MCF 10A (cell line): ENCODE data around the gene PPCDC. TPM values are rescaled to one million over a fixed set of nuclear protein-coding genes. Genes with fewer than 3 reads are reported as not detected.
A peak's percentile ranks its signal among the peaks of the same experiment; 100 is the strongest.

ENCODE experiments used
- BruUV-seq: library from RNA; stranded (reverse); fragments of 400-500 nt; replicated peaks from 2 replicates; lab custom pipeline; 2021; lab: Mats Ljungman, UMichigan
- CTCF ChIA-PET: fragments of 300-600 bp; sonication (Branson Sonifier 250); formaldehyde crosslinking; extraction: SDS; loops from one replicate; lab custom pipeline; 2021; ENCODE audit warnings: antibody characterized with exemption, inconsistent platforms; lab: Yijun Ruan, JAX
- POLR2A ChIA-PET: fragments of 300-600, 350-650 bp; sonication (Branson Sonifier 250); formaldehyde crosslinking; extraction: SDS; loops from one replicate; lab custom pipeline; 2020; ENCODE audit warnings: antibody characterized with exemption, inconsistent platforms; lab: Yijun Ruan, JAX
- DNase-seq: peaks from one replicate; pipeline ENCODE4 v3.0.0-alpha.2; 2018; ENCODE audit not compliant: unreplicated experiment
- H3K27ac Mint-ChIP-seq: one replicate; pipeline ENCODE4 v1.8.0; 2022; ENCODE audit warnings: mild to moderate bottlenecking, low read depth, mixed read lengths; ENCODE audit not compliant: unreplicated experiment
- H3K27me3 Mint-ChIP-seq: one replicate; pipeline ENCODE4 v1.8.0; 2022; ENCODE audit warnings: mixed read lengths; ENCODE audit not compliant: insufficient read depth, unreplicated experiment
- H3K36me3 Mint-ChIP-seq: one replicate; pipeline ENCODE4 v1.8.0; 2022; ENCODE audit warnings: mild to moderate bottlenecking, moderate library complexity, mixed read lengths; ENCODE audit not compliant: insufficient read depth, unreplicated experiment
- H3K4me1 Mint-ChIP-seq: one replicate; pipeline ENCODE4 v1.8.0; 2022; ENCODE audit warnings: mixed read lengths; ENCODE audit not compliant: insufficient read depth, unreplicated experiment
- H3K4me3 Mint-ChIP-seq: one replicate; pipeline ENCODE4 v1.8.0; 2022; ENCODE audit warnings: mild to moderate bottlenecking, moderate library complexity, mixed read lengths; ENCODE audit not compliant: unreplicated experiment
- H3K9me3 Mint-ChIP-seq: one replicate; pipeline ENCODE4 v1.8.0; 2022; ENCODE audit warnings: mixed read lengths; ENCODE audit not compliant: unreplicated experiment
- intact Hi-C: fragments of 100-400 bp; cut with micrococcal nuclease; formaldehyde crosslinking; loops from 2 replicates; pipeline ENCODE4 v1.14.1; 2022
- total RNA-seq: library from RNA; stranded (reverse); gene quantifications from 2 replicates; pipeline ENCODE4 v1.2.3, GENCODE V29; 2022
- TF ChIP-seq, protein P1 (sequence below): fragments of 200-600 bp; IDR thresholded peaks from one replicate; pipeline ENCODE4 v1.8.0; 2022; ENCODE audit warnings: antibody characterized with exemption, mild to moderate bottlenecking; ENCODE audit not compliant: unreplicated experiment

PPCDC gene
- total RNA-seq, 1 experiment from 2014 or later = 25.1 TPM

DNA sequence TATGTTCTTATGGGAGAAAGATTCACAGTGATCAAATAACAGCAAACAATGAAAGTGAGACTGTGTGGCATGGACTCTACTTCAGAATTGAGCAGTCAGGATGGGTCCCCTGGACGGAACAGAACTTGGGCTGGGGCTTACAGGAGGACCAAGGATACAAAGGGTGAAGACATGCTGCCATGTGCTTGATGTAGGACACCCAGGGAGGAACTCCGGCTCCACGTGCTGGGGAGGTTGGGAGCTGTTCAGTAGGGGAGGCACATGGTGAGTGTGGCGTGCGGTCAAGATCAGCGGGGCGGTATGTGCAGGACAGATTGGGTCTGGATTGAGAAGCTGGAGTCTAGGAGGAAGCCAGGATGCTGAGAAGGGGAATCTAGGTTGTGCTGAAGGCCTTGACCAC lies 32.6 kb downstream of the PPCDC start:
- ChIA-PET POLR2A (no interaction called here), CTCF (interaction anchor here (0.6 kb wide), 1 partner anchor 193 kb away, joined by 3 read pairs; no protein-coding TSS in a partner anchor)
- intact Hi-C loops = no loop called here
- Mint-ChIP-seq H3K4me3 (no peak overlapping the region), H3K27ac (peak overlapping the region; percentile 28), H3K27me3 (no peaks in the 10 kb centered on the region), H3K9me3 (no peaks in the 10 kb centered on the region), H3K36me3 (no peaks in the 10 kb centered on the region), H3K4me1 (peaks cover 14% of the 10 kb centered on the region)
- TF ChIP-seq, protein P1, sequence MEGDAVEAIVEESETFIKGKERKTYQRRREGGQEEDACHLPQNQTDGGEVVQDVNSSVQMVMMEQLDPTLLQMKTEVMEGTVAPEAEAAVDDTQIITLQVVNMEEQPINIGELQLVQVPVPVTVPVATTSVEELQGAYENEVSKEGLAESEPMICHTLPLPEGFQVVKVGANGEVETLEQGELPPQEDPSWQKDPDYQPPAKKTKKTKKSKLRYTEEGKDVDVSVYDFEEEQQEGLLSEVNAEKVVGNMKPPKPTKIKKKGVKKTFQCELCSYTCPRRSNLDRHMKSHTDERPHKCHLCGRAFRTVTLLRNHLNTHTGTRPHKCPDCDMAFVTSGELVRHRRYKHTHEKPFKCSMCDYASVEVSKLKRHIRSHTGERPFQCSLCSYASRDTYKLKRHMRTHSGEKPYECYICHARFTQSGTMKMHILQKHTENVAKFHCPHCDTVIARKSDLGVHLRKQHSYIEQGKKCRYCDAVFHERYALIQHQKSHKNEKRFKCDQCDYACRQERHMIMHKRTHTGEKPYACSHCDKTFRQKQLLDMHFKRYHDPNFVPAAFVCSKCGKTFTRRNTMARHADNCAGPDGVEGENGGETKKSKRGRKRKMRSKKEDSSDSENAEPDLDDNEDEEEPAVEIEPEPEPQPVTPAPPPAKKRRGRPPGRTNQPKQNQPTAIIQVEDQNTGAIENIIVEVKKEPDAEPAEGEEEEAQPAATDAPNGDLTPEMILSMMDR = no peak
- no TSS peak for BruUV-seq
- no peak for DNase-seq

DNA sequence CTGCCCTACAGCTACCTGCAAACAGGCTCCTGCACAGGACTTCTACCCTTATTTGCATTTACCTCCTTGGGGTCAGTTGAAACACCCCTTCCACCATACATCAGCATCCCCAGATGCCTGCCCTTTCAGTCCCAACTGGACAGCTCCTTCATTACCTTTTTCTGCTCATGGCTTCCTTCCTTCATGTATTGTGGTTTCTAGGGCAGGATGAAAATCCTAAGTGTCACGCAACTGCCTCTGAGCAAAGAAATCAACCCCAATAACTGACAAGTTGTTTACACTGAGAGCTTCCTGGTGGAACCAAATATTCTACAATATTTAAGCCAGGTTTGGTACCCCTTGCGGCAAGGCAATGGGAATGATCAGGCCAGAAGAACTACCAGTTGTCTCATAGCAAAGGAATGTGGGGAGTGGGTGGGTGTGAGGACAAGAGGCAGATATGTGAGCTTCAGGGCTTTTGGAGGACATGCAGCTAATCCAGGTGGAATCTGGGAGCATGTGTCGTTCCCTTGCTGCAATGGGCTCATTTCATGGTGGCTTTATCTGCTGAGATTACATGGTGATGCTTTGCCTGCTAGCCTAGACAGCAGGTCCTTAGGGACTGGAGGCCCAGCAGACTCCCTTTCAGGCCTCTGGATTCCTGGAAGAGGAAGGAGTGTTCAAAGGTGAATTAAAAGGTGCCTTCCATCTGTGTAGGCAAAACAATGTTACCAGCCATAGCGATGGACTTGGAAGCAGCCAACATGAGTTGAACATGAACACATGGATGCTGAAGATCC lies 34.9 kb downstream of the PPCDC start:
- Mint-ChIP-seq H3K36me3 (no peaks in the 10 kb centered on the region), H3K27me3 (no peaks in the 10 kb centered on the region), H3K4me3 (no peak overlapping the region), H3K4me1 (peaks cover 14% of the 10 kb centered on the region), H3K9me3 (no peaks in the 10 kb centered on the region), H3K27ac (no peak overlapping the region)
- peak; percentile 43 for DNase-seq
- ChIA-PET CTCF (interaction anchor here (0.6 to 1.7 kb wide), 7 partner anchors 8 to 540 kb away, joined by 3 to 6 read pairs (median 4); no protein-coding TSS in a partner anchor), POLR2A (interaction anchor here (0.6 to 1.4 kb wide), 8 partner anchors 15 to 146 kb away, joined by 3 to 9 read pairs (median 3); partner anchors contain the start of gene C15orf39)
- intact Hi-C loops = no loop called here
- TF ChIP-seq, protein P1 = no peak
- no TSS peak for BruUV-seq

DNA sequence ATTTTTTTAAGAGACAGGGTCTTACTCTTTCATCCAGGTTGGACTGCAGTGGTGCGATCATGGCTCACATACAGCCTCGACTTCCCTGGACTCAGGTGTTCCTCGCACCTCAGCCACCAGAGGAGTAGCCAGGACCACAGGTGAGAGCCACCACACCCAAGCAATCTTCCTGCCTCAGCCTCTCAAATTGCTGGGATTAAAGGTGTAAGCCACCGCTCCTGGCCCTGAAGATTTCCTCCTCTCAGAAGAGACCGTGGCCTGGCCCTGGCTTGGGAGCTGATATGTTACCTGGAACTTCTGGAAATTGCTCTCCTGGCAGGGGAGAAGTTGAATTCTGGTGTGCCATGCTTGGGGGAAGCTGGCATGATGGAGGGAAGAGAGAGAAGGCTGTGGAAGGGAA lies 36.2 kb downstream of the PPCDC start:
- Mint-ChIP-seq H3K36me3 (no peaks in the 10 kb centered on the region), H3K27me3 (no peaks in the 10 kb centered on the region), H3K27ac (no peak overlapping the region), H3K4me1 (peaks cover 19% of the 10 kb centered on the region), H3K9me3 (no peaks in the 10 kb centered on the region), H3K4me3 (no peak overlapping the region)
- TF ChIP-seq, protein P1 = no peak
- ChIA-PET POLR2A (no interaction called here), CTCF (interaction anchor here (0.7 kb wide), 1 partner anchor 30 kb away, joined by 3 read pairs; no protein-coding TSS in a partner anchor)
- no TSS peak for BruUV-seq
- no peak for DNase-seq
- intact Hi-C loops = no loop called here

DNA sequence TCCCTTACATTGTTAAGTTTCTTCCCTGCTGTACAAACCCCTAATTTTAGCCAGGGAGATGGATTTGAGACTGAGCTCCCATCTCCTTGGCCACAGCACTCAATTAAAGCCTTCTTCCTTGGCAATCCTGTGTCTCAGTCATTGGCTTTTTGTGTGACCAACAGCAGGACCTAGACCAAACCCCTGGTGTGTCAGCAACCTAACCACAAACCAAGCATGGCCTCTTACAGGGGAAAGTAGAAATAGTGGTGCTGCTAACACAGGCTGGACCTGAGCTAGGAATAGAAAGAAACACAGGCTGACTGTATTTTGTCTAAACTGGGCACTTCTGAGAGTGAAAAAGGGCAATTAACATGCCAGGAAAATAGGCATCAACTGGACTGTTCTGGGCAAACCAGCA lies 37.9 kb downstream of the PPCDC start:
- DNase-seq = no peak
- Mint-ChIP-seq H3K27ac (no peak overlapping the region), H3K27me3 (no peaks in the 10 kb centered on the region), H3K4me3 (no peak overlapping the region), H3K4me1 (peaks cover 31% of the 10 kb centered on the region), H3K9me3 (no peaks in the 10 kb centered on the region), H3K36me3 (no peaks in the 10 kb centered on the region)
- TF ChIP-seq, protein P1 = no peak
- POLR2A ChIA-PET = no interaction called here
- CTCF ChIA-PET = interaction anchor here (0.6 to 1.2 kb wide), 2 partner anchors 66 to 532 kb away, joined by 3 to 4 read pairs; no protein-coding TSS in a partner anchor
- intact Hi-C loops = no loop called here
- BruUV-seq = no TSS peak
